NCI-H526 treated with DMSO at 0.1 percent for 48 hours (cell line): ENCODE measurements around the gene PDS5B.
"Not testable (repeated sequence)": the region's sequence is repeated elsewhere in the genome, so short reads cannot be mapped to it uniquely, and the experiment has no call there.

ENCODE experiments used
- DNase-seq: peaks from one replicate; lab custom pipeline; 2025; lab: John Stamatoyannopoulos, UW

PDS5B gene, protein sequence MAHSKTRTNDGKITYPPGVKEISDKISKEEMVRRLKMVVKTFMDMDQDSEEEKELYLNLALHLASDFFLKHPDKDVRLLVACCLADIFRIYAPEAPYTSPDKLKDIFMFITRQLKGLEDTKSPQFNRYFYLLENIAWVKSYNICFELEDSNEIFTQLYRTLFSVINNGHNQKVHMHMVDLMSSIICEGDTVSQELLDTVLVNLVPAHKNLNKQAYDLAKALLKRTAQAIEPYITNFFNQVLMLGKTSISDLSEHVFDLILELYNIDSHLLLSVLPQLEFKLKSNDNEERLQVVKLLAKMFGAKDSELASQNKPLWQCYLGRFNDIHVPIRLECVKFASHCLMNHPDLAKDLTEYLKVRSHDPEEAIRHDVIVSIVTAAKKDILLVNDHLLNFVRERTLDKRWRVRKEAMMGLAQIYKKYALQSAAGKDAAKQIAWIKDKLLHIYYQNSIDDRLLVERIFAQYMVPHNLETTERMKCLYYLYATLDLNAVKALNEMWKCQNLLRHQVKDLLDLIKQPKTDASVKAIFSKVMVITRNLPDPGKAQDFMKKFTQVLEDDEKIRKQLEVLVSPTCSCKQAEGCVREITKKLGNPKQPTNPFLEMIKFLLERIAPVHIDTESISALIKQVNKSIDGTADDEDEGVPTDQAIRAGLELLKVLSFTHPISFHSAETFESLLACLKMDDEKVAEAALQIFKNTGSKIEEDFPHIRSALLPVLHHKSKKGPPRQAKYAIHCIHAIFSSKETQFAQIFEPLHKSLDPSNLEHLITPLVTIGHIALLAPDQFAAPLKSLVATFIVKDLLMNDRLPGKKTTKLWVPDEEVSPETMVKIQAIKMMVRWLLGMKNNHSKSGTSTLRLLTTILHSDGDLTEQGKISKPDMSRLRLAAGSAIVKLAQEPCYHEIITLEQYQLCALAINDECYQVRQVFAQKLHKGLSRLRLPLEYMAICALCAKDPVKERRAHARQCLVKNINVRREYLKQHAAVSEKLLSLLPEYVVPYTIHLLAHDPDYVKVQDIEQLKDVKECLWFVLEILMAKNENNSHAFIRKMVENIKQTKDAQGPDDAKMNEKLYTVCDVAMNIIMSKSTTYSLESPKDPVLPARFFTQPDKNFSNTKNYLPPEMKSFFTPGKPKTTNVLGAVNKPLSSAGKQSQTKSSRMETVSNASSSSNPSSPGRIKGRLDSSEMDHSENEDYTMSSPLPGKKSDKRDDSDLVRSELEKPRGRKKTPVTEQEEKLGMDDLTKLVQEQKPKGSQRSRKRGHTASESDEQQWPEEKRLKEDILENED (N-terminal part only)

DNA sequence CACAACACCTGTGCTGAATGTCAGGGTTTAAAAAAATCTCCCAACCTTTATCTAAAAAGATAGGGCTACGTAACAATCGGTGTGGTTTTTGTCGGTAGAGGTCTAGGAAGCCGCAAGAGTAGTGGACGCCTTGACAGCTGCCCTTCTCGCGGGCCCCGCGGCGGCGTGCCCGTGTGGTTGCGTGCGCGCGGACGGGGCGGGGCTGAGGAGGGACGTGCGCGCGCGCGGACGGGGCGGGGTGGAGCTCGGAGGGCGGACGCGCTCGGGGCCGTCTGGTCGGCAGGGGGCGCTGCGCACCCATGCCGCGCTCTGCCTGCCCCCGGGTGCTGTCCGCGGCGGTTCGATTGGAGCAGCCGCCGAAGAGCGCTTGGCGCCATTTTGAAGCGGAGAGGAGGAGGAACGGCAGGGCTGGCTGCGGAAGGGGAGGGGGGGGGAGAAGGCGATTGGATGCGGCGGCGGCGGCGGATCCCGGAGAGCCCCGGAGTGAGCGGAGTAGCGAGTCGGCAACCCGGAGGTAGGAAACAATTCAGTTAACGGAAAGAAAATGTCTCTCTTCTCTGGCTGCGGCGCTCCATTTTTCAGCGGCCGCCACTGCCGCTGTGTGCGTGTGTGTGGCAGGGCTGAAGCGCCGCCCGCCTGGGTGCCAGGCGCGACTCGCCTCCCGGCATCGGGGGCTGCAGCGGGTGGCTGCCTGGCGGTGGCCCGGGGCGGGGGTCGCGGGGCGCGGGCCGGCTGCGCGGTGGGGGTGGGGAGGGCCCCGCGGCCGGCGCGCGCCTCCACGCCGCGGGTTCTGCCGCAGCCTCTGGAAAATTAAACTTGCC, at the start of gene PDS5B:
Gene PDS5B, plus strand, starts transcription at position 373 of the 821 bp plus-strand sequence. CDS start 62,321 bp downstream, outside the sequence.
- DNase-seq: peak; percentile 94

DNA sequence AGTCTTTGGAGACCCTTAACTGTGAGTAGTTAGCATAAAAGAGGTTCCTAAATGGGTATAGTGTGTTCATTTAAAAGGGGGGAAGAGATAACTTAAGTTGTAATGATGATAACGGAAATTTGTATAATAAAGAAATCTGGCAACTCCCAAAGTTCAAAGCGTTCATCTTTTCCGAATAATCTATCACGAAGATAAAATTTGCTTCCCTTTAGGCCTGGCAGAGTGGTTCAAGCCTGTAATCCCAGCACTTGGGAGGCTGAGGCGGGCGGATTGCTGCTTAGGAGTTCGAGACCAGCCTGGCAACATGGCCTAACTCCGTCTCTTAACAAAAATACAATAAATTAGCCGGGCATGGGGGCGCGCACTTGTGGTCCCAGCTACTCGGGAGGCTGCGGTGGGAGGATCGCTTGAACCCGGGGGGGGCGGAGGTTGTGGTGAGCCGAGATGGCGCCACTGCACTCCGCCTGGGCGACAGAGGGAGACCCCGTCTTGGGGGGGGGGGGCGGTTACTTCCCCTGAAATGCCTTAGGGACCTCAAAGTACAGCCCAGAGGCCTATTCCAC, 48.6 kb upstream of the PDS5B start:
- DNase-seq: no peak

DNA sequence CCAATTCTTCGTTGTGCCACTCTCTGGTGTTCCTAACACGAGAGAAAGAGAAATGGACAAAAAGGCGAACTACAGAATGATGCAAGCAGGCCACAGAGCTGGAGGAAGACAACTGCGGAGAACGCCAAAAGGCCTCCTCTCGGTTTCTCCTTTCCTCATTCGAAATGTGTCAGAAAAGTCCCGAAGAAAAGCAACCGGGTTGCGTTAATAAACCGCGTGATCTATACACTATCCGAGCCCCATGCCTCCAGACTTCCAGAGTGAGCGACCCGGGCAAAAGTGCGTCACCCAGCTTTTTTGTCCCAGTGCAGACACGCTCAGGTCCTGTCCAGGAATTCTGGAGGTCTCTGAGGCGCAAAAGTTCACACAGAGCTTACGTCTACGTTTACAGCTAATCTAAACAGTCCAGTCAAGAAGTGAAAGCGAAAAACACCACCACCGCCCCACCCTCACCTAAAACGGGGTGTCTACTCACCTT, 48.1 kb upstream of the PDS5B start:
- peak; percentile 65 for DNase-seq

DNA sequence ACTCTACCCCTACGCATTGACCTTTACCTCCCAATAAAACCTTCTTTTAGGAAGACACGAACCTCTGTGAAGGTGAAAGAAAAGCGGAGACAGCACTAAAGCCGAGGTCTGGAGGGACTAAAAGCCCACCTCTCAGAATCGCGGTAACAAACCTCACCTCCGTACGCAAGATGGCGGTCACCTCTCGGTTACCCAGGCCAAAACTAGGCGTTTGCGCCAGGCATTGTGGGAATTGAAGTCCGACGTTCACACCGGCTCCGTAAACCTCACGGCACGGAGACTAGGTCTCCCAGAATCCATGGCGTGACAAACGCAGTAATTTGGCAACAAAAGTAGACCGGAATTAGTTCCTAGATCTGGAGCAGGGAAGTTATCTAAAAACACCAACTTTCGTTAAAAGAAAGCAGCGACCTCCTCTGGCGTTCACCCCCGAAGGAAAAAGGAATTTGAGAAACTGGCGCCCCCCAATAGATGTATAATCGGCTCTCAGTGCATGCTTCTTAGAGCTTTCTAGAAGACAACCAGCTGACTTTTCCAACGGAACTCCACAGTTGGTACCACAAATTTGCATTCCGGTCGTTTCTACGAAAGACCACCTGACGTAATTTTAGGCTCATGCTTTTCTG, 47.5 kb upstream of the PDS5B start, which contains the start of gene N4BP2L2:
Gene N4BP2L2, minus strand, starts transcription at position 175 of the 626 bp plus-strand sequence. CDS start 1,768 bp downstream, outside the sequence.
- peak; percentile 97 for DNase-seq

DNA sequence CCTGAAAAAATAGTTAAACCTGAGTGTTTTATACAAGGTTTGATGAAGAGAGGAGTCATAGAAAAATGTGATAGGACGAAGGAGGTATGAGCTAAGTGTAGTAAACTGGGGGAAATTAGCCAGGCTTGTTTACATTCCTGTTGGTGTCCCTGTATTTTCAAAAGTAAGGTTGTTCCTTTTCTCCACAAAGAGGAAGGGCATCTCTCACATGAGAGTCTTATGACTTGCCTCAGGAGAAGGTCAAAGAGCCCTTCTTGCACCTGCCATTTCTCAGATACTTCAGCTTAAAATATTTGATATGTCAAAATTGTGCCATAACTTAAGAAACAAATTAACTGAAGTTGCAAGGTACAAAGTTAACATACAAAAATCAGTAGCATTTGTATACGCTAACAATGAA, 44.0 kb upstream of the PDS5B start:
- no peak for DNase-seq

DNA sequence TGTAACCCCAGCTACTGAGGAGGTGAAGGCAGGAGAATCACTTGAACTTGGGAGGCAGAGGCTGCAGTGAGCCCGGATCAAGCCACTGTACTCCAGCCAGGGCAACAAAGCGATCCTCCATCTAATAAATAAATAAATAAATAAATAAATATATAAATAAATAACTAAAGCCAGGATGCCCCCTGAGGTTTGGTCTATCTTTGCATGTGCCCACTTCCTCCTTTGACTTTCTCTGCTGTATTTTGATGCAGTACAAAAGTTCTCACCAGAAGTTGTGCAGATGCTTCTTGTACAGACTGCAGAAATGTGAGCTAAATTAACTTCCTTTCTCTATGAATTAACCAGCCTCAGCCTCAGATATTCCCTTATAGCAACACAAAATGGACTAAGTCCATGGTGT, 41.2 kb upstream of the PDS5B start:
- no peak for DNase-seq

DNA sequence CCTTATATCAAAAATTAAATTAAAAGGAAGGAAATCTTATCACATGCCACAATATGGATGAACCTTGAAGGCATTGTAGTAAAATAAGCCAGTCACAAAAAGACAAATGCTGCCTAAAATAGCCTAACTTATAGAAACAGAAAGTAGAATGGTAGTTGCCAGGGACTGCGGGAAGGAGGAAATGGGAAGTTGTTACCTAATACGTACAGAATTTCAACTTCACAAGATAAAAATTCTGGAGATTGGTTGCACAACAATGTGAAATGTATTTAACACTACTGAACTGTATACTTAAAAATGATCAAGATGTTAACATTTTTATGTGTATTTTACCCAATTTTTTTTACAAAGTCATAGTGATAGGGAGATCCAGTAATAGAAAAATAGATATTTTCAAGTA, 37.4 kb upstream of the PDS5B start:
- no peak for DNase-seq

DNA sequence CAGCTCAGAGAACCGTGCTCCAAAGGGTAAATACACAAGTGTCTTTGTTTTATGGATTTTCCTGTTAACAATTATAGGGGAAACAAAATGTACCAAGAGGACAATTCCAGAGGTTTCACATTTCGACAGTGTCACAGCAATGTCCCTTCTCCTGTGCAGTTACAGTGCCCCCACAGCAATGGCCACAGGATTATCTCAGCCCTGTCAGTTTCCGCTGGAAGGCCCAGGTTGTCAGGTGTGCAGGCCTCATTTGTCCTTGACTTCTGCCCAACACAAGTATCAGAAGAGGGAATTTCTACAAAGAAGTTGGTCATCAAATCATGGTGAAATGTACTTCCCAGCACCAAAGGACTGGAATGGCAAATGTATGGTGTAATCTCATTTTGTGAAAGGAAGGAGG, 36.5 kb upstream of the PDS5B start:
- DNase-seq: no peak

DNA sequence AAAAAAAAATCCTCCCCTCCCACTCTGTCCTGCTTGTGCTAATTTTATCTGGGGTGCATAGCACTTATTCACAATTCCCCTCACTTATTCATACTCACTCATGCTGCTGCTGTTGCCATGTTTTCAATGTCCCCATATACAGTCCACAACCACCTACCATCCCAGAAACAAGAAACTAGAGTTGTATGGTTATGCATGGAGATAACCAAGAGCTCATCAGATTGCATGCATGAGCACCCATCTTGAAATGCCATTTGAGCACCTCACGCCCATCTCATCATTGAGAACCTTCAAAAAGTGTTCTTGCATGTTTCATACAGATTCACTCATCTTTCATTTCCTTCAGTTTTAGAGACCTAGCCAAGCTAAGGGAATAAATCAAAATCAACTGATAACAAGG, 32.5 kb upstream of the PDS5B start:
- no peak for DNase-seq

DNA sequence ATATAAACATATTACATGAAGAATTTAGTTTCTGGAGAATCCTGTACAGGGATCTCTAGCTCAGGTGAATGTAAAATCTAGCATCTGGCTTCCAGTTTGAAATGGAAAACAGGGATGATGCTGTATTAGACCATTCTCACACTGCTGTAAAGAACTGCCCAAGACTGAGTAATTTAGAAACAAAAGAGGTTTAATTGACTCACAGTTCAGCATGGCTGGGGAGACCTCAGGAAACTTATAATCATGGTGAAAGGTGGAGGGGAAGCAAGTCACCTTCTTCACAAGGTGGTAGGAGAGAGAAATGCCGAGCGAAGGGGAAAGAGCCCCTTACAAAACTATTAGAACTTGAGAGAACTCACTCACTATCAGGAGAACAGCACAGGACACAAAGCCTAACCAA, 30.6 kb upstream of the PDS5B start:
- no peak for DNase-seq

DNA sequence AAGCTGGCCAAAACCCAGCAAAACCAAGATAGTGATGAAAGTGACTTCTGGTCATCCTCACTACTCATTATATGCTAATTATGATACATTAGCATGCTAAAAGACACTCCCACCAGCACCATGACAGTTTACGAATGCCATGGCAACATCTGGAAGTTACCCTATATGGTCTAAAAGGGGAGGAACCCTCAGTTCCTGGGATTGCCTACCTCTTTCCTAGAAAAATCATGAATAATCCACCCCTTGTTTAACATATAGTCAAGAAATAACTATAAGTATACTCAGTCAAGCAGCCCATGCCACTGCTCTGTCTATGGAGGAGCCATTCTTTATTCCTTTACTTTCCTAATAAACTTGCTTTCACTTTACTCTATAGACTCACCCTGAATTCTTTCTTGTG, 25.4 kb upstream of the PDS5B start:
- not testable (repeated sequence) for DNase-seq

DNA sequence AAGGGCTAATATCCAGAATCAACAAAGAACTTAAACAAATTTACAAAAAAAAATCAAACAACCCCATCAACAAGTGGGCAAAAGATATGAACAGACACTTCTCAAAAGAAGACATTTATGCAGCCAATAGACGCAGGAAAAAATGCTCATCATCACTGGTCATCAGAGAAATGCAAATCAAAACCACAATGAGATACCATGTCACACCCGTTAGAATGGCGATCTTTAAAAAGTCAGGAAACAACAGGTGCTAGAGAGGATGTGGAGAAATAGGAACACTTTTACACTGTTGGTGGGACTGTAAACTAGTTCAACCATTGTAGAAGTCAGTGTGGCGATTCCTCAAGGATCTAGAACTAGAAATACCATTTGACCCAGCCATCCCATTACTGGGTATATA, 10.6 kb upstream of the PDS5B start:
- DNase-seq: not testable (repeated sequence)

DNA sequence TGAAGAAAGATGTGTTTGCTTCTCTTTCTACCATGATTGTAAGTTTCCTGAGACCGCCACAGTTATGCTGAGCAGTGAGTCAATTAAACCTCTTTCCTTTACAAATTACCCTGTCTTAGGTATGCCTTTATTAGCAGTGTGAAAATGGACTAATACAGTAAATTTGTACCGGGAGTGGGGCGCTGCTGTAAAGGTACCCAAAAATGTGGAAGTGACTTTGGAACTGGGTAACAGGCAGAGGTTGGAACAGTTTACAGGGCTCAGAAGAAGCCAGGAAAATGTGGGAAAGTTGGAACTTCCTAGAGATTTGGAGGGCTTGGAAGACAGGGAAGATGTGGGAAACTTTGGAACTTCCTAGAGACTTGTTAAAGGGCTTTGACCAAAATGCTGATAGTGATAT, 9.2 kb upstream of the PDS5B start:
- no peak for DNase-seq

DNA sequence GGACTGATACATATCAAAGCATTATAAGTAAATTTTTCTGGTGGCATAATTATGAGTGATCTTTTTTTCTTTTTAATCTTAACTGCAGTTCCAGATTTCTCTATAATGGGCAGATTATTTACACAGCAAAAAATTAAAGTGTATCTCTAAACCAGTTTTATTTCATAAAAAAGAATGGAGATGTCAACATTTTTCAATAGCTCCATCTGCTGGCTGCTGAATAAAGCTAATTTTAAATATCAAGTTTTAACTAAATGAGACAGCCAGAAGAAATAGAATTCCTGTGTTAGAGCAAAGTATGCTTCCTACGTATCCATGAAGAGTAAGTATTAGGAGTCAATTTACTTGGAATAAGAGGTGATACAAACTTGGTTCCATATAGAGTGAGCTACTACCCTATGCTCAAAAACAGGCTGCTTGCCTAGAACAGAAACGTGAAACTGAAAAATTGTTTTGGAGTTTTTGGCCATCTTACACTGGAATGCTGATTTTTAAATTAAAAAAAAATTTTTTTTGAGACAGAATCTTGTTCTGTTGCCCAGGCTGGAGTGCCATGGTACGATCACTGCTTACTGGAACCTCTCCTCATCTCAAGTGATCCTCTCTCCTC, 5.0 kb upstream of the PDS5B start:
- peak; percentile 31 for DNase-seq

DNA sequence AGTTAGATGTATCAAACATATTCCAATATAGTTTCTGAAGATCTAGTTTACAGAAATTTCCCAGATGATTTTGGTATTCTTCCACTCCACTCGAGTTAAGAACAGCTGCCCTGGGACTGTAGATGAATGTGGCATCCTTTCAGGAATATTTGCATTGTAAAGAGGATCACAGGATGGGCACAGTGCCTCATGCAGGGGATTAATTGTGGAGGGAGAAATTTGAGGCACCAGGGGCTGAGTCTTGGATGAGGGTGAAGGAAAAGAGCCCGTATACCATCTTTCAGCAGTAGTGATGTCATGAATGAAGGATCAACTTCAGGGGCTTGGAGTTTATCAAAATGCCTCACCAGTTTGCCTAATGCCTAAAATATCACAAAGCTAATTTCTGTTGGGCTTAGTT, 4.0 kb upstream of the PDS5B start:
- DNase-seq: no peak

DNA sequence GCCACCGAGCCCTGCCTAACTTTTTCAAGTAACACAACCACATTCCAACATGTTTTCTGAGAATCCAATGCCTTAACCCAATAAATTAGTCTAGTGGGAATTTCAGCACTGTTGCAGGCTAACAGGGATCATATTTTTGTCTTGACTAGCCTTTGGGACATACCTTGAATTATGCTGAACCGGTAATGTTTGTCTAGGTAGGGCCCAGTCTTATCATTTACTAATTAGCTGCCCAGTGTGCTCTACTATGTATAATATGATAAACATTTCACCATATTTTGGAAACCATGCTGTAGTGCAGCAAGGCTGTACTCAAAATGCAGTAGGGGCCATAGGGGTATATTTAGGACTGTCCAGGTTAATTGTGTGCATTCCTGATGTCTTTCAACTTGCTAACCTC, 3.3 kb upstream of the PDS5B start:
- DNase-seq: no peak

DNA sequence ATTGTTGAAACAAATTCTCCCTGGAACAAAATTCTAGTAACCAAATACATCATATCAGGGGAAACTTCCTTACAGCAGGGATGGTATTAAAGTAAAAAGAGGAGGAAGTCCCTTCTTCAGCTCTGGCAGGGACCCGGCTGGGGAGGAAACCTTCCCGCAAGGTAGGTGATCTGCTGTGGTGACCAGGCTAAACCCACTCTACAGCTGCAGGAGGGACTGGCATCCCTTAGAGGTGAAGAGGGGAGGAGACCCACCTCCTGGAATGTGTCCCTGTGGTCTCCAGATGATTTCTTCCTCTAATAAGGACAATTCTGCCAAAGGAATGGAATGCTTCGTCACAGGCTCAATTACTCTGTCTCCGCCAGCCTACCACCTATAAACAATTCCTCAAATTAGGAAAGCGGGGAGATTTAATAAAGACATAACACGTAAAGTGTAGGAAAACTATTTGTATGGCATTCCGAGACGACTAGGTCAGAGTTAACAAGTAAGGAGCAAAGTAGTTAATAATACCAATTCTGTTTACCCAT, 637 bp upstream of the PDS5B start:
- no peak for DNase-seq

DNA sequence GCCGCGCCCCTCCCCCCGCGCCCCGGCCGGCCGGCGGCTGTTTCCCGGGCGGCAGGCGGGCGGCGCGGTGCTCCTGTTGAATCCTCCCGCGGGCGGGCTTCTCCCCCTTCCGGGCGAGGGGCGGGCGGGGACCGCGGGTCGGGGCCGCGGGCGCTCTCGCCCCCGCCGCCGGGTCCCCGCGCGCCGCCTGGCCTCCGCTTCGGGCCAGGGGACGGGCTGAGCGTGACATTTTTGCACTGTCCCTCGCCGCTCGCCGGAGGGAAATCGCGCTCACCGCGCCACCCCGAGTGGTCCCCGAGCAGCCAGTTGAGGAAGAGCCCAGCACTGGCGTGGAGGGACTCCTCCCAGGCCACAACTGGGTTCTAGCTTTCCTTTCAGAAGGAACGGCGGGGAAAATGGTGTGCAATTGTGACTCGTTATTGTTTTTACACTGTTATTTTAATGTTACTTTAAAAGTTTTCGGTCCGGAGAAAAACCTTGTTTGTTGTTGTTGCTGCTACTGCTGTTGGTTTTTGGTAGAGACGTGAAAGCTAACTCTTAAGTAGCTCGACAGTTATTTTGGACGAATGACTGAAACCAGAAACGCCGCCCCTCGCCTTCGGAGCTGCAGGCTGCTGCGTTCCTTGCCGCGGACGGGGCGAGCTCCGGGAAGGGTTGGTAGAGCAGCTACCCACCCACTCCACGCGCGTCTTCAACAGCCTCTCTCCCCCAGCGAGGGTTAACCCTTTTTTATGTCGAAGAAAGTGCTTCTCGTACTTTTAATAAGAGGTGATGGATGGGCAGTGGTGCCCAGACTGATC, 959 bp downstream of the PDS5B start:
- peak; percentile 76 for DNase-seq

DNA sequence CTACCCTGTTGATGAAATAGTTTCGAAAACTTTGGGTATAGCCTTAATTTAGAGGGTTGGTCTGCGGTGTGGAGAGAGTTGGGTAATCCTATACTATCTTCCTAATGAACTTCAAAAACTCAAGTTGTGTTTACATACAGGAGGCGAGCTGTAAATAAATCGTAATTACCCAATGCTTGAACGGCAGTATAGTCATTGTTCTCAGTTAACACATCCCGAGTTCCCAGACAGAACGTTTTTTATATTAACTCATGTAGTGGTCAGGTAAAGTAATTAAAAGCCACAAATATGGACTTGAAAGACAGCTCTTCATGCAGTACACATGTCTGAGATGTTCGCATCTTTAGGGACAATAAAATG, 1.5 kb downstream of the PDS5B start:
- peak; percentile 37 for DNase-seq
